ENCODE measurements around the gene PRICKLE4. TPM values are rescaled to one million over a fixed set of nuclear protein-coding genes. Genes with fewer than 3 reads are reported as not detected.

PRICKLE4 gene
- total and polyA plus RNA-seq, 2 of the 8 experiments (the other 6 are each of a cell fraction or from before 2014, with no cell fraction given) = 0.32 to 1.4 TPM

GRCh38 chr6:41785689-41786450, 5.3 kb downstream of the PRICKLE4 start:
- H3K79me2 ChIP-seq (ENCODE audit: control insufficient read depth in 1 of 2, insufficient read depth in 2 of 2, low read length in 2 of 2) = peaks cover 0 to 12% of the 10 kb centered on the region in 2 experiments; a peak in 3 of 4 replicates
- peak overlapping the region; percentile 76 to 99 for H3K4me2 ChIP-seq (ENCODE audit: insufficient read depth in 1 of 2, low read depth in 2 of 2, low read length in 2 of 2)
- peaks cover 0 to 9% of the 10 kb centered on the region in 2 experiments for H4K20me1 ChIP-seq (replicated peaks in 1 of 2; ENCODE audit: control insufficient read depth in 1 of 2, insufficient read depth in 2 of 2, low read length in 2 of 2)
- ChIA-PET CTCF (ENCODE audit: partially characterized antibody) (interaction anchor here (0.6 to 5.1 kb wide), 39 partner anchors 9 to 642 kb away, joined by 3 to 108 read pairs (median 4); partner anchors contain the start of genes BYSL, MED20 and TAF8), POLR2A (ENCODE audit: partially characterized antibody) (interaction anchor here (0.9 to 4.2 kb wide), 7 partner anchors 25 to 264 kb away, joined by 3 to 31 read pairs (median 4); partner anchors contain the start of genes BYSL, MED20, TAF8 and USP49)
- peaks cover 15% of the 10 kb centered on the region for H3K23me2 ChIP-seq (ENCODE audit: low read depth, low read length)
- no peak overlapping the region for H2BK20ac ChIP-seq (ENCODE audit: low read length)
- no peak overlapping the region for H3K56ac ChIP-seq (replicated peaks; ENCODE audit: insufficient read length, low read depth, low read length)
- no peak overlapping the region for H2AFZ ChIP-seq (ENCODE audit: low read length)
- H2BK12ac ChIP-seq (ENCODE audit: low read depth, low read length) = 0 out of 2 replicates have a peak overlapping the region, but pooled peaks have one; percentile 50
- H3K27ac ChIP-seq (ENCODE audit: low read depth, low read length) = no peak overlapping the region
- no peak overlapping the region for H2AK5ac ChIP-seq (ENCODE audit: low read depth, low read length)
- 0 out of 2 replicates have a peak overlapping the region, but pooled peaks have one; percentile 46 for H2BK15ac ChIP-seq (ENCODE audit: low read length)
- H4K5ac ChIP-seq (ENCODE audit: insufficient read length, low read depth, low read length) = no peak overlapping the region
- DNase-seq (ENCODE audit: low read depth in 1 of 2, low spot score in 2 of 2) (no peak), FAIRE-seq (no peak)
- no peak overlapping the region for H2BK5ac ChIP-seq (ENCODE audit: low read depth, low read length)
- H3K9ac ChIP-seq (replicated peaks in 1 of 4; ENCODE audit: extremely low read depth in 1 of 4, low read depth in 3 of 4, low read length in 3 of 4) = no peak overlapping the region; a peak in 1 of 7 replicates
- TF ChIP-seq KDM1A (IDR thresholded peaks at IDR 0.05; ENCODE audit: borderline replicate concordance, low read length) = peak; percentile 79; the same call in 1 of the 2 replicates
- no peak for TF ChIP-seq JUND (IDR thresholded peaks at IDR 0.05; ENCODE audit: low read length)
- 0 out of 2 replicates have a peak, but pooled peaks have one; percentile 51 for TF ChIP-seq RBBP5 (IDR thresholded peaks at IDR 0.05; ENCODE audit: borderline replicate concordance, low read depth, low read length)
- peak; percentile 64 for TF ChIP-seq ASH2L (IDR thresholded peaks at IDR 0.05; ENCODE audit: low read length)
- peak; percentile 59 for TF ChIP-seq KDM4A (IDR thresholded peaks at IDR 0.05; ENCODE audit: low read depth, low read length, severe bottlenecking)
- no peak for TF ChIP-seq JUN (IDR thresholded peaks at IDR 0.05; ENCODE audit: low read depth, low read length)
- no peak for TF ChIP-seq TEAD4 (IDR thresholded peaks at IDR 0.05; ENCODE audit: low read depth, low read length)
- peak; percentile 24 for TF ChIP-seq CTBP2 (IDR thresholded peaks at IDR 0.05; ENCODE audit: borderline replicate concordance, insufficient read depth, insufficient read length, low read length)
- no peak for TF ChIP-seq PHF8 (conservative IDR thresholded peaks at IDR 0.05; ENCODE audit: low read depth, low read length)
- no peaks in the 10 kb centered on the region for H3K9me3 ChIP-seq (ENCODE audit: insufficient read depth in 2 of 2, low read depth in 1 of 2, low read length in 1 of 2)
- peak overlapping the region; percentile 39; the same call in 1 of the 2 replicates for H4K8ac ChIP-seq (ENCODE audit: extremely low read depth, insufficient read depth, low read length)
- WGBS, 2 experiments (ENCODE audit: extremely low coverage in 1 of 2, insufficient coverage in 1 of 2, insufficient read length in 1 of 2, insufficient replicate concordance in 2 of 2, low coverage in 1 of 2, low lambda C conversion rate in 2 of 2, missing lambda C conversion rate in 1 of 2) = 31% methylated on average over 16 of the region's 29 CpGs; no CpG with 5 or more reads in 1 of the 2 experiments
- no peak overlapping the region; the same call in 1 of the 2 replicates for H3K18ac ChIP-seq (ENCODE audit: extremely low read depth, low read length)
- H4K91ac ChIP-seq (replicated peaks; ENCODE audit: insufficient read length, low read length) = no peak overlapping the region
- no peak overlapping the region for H3K4ac ChIP-seq (replicated peaks; ENCODE audit: insufficient read length, low read depth, low read length)
- peaks cover 2 to 38% (median 25%) of the 10 kb centered on the region in 4 experiments for H3K27me3 ChIP-seq (replicated peaks in 1 of 4; ENCODE audit: control insufficient read depth in 3 of 4, extremely low read depth in 1 of 4, insufficient read depth in 3 of 4, low read length in 3 of 4)
- no peak overlapping the region for H2BK120ac ChIP-seq (replicated peaks; ENCODE audit: low read depth, low read length)
- H3K79me1 ChIP-seq (ENCODE audit: low read depth, low read length) = peaks cover 2% of the 10 kb centered on the region
- H3K23ac ChIP-seq (ENCODE audit: insufficient read length) = no peak overlapping the region
- H3K36me3 ChIP-seq (ENCODE audit: control insufficient read depth in 2 of 4, insufficient read depth in 4 of 4, low read length in 3 of 4) = peaks cover 11 to 20% (median 17%) of the 10 kb centered on the region in 4 experiments; a peak in 7 of 8 replicates
- H3K4me3 ChIP-seq (ENCODE audit: extremely low read depth in 1 of 4, insufficient read depth in 2 of 4, low read depth in 3 of 4, low read length in 4 of 4) = peak overlapping the region; percentile 19 to 100 (median 96)
- H3K4me1 ChIP-seq (replicated peaks in 1 of 4; ENCODE audit: control insufficient read depth in 3 of 4, insufficient read depth in 4 of 4, low read length in 3 of 4) = peaks cover 2 to 7% (median 3%) of the 10 kb centered on the region in 4 experiments; a peak in 6 of 7 replicates
- H3K14ac ChIP-seq (ENCODE audit: insufficient read length) = no peak overlapping the region
